ENCODE results near the gene CHD9.

The CHD9 gene

DNA sequence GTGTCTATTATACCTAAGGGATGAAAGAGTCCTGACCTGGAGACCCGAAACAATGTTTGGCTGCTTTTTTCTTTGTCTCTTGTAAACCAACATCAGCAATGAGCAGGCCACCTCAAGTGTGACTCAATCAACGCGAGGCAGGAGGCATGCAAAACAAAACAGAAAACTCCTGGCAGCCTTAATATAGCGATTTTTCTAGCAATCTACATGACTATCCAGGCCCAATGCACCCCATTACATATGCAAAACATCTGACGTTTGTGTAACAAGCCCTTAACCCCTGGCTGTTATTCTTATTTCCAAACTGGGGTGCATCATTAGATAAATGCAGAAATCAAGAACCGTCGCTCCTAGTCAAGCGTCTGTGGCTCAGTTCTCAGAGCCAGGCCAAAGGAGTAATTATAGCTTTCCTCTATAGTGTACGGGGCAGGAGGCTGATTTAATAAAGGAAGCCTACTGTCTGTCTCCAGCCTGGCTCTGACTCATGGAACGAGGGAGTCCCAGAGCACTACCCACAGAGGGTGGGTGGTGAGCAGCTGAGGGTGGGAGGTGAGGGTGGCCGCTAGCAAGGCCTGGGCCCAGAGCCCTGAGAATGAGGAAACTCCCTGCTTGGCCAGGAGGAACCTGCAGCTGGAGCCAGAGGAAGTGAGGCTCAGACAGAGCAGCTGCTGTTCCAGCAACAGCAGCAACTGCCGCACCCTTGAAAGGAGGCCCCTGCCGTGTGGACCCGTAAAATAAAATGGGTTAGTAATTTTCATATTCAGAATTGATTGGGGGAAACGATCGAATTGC, 43.9 kb downstream of the CHD9 start:
- DNase-seq, result peak; percentile 37

DNA sequence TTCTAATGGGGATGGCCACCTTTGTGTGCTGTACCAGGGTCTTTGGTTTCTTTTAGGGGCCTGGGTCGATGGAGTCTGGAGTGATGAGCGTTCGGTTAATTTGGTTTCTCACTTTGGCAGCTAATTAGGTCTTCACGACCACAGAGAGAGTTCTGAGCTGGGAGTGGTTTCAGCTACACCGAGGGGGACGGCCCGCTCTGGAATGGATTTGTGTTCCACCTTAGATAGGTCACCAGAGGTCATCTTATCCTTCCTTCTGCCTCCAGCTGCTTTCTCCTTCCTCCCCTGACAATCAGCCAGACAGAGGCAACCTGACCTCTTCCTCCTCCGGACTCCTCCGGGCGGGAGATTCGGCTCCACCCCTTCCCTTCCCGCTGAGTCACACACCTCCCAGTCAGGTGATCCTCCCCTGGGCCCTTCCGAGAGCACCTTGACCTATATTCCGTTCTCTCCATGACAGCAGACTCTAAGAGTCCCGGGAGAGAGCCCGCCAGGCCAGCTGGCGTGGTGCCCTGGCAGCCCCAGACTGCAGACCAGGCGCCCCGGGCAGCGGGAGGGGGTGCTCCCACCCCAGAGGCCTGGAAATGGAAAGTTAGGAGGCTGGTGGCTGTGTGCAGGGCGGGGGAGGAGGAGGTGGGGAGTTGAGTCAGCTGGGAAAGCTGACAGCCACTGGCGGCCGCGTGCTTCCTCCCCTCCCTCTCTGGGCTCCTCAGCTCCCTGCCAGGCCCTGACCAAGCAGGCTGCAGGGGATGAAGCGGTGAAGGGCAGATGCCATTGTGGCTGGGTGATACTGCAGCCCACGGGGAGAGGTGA, 44.7 kb downstream of the CHD9 start:
- DNase-seq, result peak; percentile 62

DNA sequence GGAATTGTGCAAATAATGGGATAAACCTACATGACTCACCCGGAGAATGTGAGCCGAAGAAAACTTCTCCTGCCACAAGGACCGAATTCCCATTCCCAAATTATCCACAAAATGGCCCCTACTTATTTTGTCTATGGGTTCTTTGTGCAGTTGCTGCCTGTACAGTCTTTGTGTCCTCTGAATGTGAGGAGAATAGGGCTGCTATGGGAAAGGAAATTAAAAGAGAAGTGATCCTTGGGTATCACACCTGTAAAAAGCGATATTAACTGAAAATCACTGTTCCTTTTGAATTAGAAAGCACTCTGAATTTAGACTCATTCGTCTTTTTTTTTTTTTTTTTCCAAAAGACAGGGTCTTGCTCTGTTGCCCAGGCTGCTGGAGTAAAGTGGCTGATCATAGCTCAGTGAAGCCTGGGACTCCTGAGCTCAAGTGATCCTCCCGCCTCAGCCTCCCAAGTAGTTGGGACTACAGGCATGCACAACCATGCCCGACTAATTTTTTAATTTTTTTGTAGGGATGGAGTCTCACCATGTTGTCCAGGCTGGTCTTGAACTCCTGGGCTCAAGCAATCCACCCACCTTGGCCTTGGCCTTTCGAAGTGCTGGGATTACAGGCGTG, 45.4 kb downstream of the CHD9 start:
- DNase-seq, result no peak

DNA sequence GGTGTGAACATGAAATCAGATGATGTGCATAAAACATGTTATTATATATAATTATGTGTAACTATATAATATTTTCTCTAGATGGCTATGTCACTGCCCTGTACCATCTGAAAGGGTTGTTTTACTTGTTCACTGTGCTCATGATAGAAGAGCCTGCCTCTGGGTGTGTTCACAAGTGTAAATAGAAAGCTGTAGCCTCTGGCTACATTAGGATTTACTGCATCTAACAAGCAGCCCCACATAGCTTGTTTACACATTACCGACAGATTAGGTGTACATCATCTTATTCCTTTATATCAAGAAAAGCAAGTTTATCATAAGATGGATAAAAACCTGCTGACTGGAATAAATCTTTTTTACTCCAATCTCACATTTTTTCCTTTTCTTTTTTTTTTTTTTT, 46.1 kb downstream of the CHD9 start:
- DNase-seq, result no peak

DNA sequence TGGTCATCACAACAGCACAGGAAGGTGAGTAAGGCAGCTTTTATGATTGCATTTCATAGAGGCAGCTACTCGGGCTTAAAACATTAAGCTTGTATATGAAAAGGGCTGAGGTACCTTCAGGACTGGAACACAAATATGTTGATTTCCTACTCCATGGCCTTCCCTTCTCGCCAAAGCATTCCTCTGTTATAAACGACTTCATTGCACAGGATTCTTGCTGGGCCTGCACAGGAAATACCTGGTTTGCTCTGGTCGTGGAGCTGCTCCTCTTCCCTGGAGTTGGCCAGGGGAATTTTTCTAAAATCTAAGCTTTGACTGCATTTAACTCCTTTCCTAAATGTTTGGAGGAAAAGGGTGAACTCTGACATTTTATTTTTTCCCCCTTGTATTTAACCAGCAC, 49.0 kb downstream of the CHD9 start:
- DNase-seq, result no peak

DNA sequence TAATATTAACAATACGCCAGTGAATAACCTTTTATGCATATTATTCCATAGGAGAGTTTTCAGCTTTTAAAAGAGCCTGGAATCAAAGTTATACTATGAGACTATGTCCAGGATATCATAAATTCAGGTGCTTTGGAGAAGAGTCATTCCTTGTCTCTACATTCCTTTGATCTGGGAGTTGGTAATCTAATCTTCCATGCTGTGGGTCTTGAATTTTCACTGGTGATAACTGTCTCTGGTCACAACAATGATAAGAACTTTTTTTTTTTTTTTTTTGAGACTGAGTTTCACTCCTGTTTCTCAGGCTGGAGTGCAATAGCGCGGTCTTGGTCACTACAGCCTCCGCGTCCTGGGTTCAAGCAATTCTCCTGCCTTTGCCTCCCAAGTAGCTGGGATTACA, 50.8 kb downstream of the CHD9 start:
- no peak for DNase-seq

DNA sequence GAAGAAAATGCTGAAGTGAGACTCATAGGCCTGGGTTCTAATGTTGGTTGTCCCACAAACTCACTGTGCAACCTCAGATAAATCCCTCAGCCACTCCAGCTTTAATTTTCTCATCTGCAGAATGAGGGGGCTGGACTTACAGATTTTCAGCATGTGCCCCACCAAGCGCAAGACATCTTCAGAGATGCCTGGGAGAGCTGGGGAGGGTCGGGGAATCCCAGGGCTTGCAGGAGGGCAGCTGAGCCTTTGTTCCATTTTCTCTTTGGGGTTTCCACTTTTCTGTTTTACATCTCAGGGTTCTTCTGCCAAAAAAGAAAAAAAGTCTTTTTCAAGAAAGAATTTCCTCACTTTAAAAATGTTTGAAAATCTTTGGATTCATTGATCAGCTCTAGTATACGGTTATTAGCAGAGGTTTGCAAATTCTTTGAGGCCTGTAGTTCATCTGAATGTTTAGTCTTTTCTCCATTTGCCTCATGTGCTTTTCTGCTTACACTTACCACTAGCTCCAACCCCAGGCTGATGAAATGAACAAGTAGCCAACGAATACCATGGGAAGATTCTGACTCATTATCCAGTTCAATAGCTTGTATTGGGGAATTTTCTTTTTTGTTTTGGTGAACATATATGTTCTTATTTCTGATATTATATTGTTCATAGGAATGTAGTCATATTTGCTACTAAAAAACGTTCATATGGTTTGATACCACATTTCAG, 56.4 kb downstream of the CHD9 start:
- no peak for DNase-seq

DNA sequence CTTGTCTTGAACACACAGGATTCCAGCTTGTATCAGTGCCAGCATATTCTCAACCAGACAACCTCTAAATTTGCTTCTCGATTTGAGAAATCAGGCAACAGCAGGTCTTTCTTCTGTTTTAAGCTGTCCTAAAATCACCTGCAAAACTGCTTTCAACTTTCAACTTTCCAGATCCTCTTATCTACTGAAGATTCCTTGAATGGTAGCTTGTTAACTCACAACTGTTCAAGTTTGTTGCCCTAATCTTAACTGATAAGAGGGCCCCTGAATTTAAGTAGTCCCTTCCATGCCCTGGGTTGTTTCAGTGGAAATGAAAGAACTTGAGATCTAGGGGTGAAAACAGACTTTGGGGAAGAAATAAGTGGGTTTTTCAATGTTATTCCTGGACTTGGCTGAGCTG, 57.2 kb downstream of the CHD9 start:
- no peak for DNase-seq

DNA sequence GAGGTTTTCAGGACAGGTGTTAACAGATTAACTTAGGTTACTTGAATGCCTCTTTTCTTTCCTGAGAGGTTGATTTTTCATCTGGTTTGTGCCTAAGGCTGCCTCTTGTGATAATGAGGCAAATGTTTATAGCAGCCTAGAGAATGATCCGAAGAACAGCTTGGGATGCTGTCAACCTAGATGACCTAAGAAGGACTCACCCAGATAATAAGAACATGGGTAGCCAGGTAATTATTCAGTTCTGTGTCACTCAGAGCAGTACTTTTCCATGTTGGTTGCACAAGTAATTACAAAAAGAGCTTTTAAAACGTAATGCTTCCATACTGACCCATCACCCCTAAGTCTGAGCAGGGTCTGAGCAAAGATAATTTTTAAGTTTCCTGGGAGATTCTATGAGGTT, 60.3 kb downstream of the CHD9 start:
- DNase-seq, result no peak

DNA sequence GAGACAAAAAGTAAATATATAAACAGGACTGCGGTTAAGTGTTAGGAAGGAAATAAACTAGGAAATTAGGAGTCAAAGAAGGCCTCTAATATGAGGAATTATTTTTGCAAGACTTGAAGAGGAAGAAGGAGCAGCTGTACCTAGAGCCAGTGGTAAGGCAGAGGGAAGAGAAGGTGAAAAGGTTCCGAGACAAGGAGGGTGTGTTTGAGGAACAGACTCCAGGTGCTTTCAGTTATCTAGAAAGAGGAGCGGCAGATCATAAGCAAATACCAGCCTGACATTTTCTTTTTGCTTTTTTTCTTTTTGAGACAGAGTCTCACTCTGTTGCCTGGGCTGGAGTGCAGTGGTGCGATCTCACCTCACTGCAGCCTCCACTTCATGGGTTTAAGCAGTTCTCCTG, 61.0 kb downstream of the CHD9 start:
- DNase-seq, result no peak

DNA sequence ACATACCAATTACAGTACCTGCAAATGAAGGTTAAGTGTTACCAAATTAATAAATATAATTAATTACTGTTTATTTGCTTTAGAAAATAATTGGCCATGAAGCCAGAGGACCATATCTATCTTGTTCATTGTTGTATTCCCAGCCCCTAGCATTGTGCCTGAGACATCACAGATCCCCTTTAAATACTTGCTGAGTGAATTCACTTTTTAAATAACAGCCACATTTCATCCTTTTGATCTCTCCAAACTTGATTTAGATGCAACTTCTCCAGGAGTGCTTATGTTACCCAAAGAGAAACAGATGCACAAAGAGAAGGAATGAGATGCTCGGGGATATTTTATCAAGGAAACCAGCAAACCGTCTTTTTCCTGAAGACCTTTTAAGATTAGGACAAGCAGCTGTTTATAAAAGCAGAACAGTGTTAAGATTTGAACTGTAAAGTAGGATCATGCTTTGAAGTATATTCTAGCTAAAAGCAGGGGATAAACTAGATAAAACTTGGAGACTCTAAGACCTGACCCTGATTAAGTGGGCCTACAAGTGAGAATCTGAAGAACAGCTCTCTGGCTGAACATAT, 66.3 kb downstream of the CHD9 start:
- no peak for DNase-seq

DNA sequence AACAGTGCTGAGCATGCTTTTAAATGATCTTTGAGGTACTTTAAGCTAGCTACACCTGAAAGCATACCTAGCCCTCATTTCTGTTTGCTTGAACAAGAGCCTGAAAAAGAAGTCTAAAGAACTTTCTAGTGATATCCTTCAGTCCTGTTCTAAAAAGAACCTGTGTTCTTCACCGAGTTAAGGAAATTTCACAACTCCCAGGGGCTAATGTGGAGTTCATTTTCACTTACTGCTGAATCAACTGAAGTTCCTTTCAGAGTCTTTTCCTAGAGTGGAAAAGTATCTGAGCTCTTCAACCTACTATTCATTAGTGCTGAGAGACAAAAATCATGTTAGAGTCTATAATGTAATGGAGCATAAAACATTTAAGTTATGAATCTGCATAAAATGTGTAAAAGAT, 66.9 kb downstream of the CHD9 start:
- DNase-seq, result no peak

DNA sequence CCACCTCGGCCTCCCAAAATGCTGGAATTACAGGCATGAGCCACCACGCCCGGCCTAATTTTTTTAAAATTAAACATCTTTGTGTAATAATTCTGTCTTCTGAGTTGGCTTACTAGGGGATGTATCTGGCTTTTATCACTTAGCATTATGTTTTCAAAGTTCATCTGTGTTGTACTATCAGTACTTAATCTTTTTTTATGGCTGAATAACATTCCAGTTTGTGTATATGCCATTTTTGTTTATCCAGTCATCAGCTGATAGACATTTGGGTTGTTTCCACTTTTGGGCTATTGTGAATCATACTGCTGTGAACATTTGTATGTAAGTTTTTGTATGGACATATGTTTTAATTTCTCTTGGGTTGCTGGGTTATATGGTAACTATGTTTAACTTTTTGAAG, 69.0 kb downstream of the CHD9 start:
- DNase-seq, result no peak

DNA sequence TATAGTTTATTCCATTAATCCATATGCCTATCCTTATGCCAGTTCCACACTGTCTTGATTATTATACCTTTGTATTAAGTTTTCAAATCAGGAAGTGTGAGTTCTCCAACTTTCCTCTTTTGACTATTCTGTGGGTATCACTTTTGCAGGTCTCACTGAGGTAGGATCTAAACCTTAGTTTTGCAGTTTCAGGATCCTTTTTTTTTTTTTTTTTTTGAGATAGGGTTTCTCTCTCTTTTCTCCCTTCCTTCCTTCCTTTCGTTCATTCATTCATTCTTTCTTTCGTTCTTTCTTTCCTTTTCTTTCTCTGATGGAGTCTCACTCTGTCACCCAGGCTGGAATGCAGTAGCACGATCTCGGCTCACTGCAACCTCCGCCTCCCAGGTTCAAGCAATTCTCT, 71.6 kb downstream of the CHD9 start:
- DNase-seq, result no peak

DNA sequence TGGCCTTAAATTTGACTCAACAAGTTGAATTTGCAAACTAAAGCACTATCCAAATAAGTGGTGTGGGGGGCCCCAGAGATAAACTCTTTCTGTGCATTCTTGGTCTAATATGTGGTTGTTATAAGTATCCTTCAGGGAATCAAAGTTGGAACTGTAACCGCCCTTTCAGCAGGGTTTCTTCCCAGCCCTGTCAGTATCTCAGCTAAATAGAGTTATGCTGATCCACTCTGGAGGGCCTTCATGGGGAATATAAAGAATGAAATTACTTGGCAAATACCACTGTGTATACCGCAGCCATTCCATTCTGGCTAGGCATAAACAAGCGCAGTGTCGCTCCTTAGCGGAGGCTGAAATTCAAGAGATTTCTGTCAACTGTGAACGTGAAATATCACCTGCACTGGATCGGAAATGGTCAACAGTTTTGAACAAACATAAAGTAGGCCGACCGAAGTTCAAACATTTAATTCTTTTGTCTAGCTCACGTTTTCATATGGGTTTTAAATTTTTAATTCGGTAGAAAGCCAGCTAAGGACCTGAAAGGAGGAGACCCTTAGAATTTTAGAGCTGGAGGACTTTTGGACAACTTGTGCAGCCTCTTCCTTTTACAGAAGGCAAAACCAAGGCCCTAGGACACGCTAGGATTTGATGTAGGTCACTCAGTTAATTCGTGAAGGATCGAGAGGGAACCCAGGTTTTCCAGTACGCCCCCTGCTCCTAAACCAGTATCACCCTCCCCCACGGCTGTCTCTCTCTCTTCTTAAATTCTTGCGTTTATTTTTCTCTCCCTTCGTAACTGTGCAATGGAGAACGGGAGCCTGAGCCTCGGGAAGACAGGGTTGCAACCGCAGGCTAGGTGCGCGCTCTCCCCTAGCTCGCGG, 74.7 kb downstream of the CHD9 start:
- DNase-seq, result no peak

DNA sequence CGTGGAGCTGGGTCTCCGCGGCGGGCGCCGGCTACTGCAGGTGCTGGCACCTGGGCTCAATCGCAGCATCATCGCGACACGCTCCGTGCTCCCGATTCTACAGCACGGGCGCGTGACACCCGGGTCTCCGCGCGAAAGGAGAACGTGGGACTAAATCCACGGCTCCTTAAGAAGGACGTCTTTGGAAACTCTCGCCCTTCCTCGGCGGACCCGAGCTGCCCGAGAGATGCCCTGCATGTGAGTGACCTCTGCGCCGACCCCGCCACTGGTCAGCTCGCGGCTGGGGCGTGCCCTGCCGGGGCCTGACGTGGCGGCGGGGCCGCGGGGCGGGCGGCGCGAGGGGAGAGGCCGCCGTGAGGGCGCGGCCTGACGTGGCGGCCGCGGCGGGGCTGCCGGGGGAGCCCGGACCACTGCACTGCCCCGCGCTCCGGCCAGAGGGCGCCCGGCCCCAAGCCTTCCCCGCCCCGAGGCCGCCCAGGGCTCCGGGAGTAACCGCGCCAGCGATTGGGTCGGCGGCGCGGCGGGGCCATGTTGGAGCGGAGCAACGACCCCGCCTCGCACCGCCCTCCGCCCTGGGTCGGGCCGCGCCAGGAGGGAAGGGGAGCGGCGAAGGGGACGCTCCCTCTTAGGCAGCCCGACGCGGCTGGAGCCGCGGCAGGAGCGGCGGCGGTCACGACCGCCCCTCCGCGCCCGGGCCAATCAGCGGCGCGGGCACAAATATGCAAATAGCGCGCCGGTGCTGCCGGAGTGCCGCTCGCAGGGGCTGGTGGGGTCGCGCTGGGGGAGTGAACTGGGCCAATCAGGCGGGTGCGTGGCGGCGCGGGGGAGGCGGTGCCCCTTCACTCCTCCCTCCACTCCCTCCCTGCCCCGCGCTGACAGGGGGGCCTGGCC, 75.6 kb downstream of the CHD9 start:
- peak; percentile 94 for DNase-seq

DNA sequence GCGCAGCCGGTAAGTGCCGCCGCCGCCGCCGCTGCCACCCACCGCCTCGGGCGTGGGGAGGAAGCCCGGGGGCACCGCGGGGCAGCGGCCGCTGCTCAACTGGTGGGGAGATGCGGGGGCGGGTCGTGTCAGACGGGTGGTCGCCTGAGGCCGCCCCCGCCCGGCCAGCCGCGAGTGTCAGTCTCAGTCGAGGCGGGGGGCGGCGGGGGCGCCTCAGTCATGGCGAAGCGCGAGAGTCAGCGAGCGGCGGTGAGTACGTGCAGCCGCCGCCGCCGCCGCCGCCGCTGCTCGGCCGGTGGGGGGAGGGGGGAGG, 76.2 kb downstream of the CHD9 start:
- DNase-seq, result no peak

DNA sequence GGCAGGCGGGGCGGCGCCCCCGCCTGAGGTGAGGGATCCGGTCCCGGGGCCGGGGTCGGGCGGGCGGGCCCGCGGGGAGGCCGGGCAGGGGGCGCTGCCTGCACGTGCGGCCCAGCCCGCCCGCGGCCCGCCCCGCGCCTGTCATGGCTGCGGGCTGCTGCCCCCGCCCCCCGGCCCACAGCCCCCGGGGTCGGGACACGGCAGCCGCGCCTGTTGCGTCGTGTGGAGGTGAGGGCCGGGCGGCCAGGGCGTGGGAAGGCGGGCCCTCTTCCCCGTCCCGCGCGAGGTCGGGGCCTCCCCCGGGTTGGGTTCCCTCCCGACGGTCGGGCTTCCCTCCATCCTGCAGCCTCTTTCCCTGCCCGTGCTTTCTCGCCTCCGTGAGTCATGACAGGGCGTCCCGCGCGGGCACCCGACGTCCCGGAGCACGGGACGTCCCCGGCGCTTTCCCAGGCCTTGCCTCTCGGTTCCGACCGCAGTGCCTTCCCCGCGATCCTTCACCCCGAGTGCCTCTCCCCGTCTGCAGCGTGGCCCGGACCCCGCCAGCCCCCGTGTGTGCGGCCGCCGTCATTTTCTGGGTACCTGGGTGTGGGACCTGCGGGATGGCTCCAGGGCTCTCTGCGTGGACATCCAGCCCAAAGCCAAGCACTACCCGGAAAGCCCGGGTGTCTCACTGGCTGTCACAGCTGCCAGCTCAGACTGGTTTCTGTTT, 76.7 kb downstream of the CHD9 start:
- peak; percentile 63 for DNase-seq

DNA sequence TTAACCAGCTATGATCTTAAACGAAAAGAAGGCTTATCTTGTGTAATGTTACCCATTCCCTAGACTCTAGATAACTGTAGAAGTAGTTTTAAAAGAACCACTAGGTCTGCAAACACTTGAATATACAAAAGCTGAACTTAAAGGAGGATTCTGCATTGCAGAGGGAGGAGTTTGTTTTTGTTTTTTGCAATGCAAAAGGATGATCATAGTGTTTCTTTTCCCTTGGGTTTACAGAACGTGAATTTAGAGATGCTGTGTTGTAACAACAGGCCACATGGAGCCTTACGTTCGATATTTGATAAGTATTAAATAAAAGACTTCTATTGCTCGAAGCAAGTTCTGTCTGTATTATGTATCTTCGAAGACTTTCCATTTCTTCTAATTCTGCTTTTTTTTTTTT, 77.6 kb downstream of the CHD9 start:
- no peak for DNase-seq

DNA sequence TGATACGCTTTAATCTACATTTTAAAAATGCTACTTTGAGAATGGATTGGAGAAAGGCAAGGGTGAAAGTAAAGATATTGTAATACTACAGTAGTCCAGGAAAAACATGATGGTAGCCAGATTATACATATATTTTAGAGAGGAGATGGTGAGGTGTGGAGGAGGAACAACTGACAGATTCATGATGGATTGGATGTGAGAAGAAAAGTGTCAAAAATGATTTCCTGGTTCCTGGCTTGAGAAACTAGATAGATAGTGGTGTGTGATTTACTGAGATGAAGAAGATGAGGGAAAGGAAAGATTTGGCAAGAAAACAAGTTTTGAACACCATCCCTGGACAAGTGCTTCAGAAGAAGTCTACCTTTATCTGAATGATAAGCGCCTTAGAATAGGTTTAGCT, 80.5 kb downstream of the CHD9 start:
- no peak for DNase-seq
